Measurements from ENCODE around the gene RRP1B. TPM values are rescaled to one million over a fixed set of nuclear protein-coding genes. Genes with fewer than 3 reads are reported as not detected.
"Not testable (repeated sequence)": the region's sequence is repeated elsewhere in the genome, so short reads cannot be mapped to it uniquely, and the experiment has no call there.

The RRP1B gene
- polyA plus RNA-seq, 4 donors: 30.2 to 31.0 (median 30.5) TPM

DNA sequence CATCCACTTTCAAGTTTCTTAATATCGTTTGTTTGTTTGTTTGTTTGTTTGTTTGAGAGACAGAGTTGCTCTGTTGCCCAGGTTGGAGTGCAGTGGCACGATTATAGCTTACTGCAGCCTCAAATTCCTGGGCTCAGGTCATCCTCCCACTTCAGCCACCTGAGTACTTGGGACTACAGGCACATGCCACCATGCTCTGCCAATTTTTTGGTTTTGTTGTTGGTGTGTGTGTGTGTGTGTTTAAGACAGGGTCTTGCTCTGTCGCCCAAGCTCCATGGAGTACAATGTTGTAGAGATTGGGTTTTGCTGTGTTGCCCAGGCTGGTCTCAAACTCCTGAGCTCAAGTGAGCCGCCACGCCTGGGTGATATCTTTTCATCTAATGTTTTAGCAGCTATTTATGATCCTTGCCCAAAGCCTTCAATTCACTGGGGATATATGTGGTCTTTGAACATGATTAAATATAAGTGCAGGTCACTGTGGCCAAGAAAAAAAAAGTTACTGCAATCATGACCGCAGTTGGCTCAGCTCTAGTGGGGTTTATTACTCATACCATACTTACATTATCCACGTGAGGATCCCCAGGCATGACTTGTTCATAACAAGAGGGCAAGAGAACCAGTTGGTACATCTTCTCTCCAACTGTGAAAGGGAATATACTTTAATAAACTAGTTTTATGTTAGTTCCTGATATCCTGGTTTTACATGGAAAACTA, 8.0 kb downstream of the RRP1B start:
- DNase-seq (ENCODE audit: low read depth in 4 of 4, low spot score in 3 of 4): no peak

DNA sequence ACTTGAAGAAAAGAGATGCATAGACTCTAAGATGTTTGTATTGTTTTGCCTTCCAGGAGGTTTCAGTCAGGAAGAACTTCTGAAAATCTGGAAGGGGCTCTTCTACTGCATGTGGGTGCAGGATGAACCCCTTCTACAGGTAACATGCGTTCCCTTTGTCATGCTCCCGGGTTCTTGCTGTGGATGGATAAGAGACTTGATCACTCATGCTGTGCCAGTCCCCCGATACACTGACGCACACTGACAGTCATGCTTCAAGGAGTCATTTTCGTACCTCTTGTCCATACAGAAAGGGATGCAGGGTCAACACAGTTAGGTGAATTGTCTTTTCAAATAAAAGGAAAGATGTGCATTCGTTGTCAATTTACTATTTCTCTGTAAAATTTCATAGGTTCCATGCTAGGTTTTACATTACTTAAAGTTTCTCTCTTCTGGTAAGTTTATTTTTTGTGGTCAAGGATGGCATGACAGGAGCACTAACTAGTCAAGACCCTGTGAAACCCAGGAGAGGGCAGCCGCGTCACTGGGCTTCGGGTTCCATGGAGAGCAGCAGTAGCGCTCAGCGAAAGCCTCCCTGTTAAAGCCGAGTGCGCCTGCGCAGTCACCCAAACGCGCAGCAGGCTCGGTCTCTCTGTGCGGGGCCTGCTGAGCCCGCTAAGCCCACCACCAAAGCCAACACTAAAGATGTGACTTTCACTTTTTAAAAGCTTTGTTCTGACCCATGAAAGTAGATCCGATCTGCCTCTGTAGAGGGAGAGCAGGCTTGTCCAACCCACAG, 10.7 kb downstream of the RRP1B start:
- DNase-seq (ENCODE audit: low read depth in 4 of 4, low spot score in 3 of 4): no peak

DNA sequence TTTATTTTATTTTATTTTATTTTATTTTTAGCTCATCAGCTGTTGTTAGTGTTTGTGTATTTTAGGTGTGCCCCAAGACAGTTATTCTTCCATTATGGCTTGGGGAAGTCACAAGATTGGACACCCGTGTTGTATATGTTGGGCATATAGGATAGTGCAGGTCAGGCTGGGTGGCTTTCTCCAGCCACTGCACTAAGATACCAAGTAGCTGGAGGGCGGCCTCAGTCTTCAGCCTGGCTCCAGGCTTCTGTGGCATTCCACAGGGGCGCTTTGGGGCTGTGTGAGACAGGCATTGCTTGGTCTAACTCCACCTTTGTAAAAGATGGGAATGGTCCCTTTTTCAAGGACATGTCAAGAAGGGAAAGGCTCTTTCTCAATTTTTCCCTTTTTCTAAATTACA, 16.5 kb downstream of the RRP1B start:
- DNase-seq (ENCODE audit: low read depth in 4 of 4, low spot score in 3 of 4): no peak

- no peak for DNase-seq (ENCODE audit: low read depth in 4 of 4, low spot score in 3 of 4)
Observed at GRCh38 chr21:43676391-43676790, 17.0 kb downstream of the RRP1B start.

GRCh38 chr21:43679951-43680350, 20.6 kb downstream of the RRP1B start:
- DNase-seq (ENCODE audit: low read depth in 4 of 4, low spot score in 3 of 4): no peak

DNA sequence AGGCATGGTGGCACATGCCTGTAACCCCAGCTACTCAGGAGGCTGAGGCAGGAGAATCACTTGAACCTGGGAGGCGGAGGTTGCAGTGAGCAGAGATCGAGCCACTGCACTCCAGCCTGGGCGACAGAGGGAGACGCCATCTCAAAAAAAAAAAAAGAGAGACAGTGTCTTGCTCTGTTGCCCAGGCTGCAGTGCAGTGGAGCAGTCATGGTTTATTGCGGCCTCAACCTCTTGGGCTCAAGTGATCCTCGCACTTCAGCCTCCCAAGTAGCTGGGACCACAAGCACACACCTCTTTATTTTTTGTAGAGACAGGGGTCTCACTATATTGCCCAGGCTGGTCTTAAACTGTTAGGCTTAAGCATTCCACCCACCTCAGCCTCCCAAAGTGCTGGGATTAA, 21.1 kb downstream of the RRP1B start:
- not testable (repeated sequence) for DNase-seq (ENCODE audit: low read depth in 4 of 4, low spot score in 3 of 4)

- no peak for DNase-seq (ENCODE audit: low read depth in 4 of 4, low spot score in 3 of 4)
Observed at GRCh38 chr21:43681650-43682049, 22.3 kb downstream of the RRP1B start.

DNA sequence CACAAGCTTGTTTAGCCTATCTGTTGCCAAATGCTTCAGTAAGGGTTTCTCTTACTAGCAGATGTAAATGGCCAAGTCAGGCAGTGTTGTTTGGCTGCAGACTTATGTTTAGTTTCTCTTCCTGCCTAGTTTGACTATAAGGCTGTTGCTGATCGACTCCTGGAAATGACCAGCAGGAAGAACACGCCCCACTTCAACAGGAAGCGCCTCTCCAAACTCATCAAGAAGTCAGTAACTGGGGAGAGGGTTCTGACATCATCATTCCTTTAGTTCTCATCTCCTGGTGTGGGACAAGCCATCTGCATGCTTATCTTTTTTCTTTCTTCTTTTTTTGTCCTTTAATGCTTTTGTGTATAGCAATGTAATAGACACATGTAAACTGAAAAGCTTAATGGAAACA, 25.1 kb downstream of the RRP1B start:
- no peak for DNase-seq (ENCODE audit: low read depth in 4 of 4, low spot score in 3 of 4)

DNA sequence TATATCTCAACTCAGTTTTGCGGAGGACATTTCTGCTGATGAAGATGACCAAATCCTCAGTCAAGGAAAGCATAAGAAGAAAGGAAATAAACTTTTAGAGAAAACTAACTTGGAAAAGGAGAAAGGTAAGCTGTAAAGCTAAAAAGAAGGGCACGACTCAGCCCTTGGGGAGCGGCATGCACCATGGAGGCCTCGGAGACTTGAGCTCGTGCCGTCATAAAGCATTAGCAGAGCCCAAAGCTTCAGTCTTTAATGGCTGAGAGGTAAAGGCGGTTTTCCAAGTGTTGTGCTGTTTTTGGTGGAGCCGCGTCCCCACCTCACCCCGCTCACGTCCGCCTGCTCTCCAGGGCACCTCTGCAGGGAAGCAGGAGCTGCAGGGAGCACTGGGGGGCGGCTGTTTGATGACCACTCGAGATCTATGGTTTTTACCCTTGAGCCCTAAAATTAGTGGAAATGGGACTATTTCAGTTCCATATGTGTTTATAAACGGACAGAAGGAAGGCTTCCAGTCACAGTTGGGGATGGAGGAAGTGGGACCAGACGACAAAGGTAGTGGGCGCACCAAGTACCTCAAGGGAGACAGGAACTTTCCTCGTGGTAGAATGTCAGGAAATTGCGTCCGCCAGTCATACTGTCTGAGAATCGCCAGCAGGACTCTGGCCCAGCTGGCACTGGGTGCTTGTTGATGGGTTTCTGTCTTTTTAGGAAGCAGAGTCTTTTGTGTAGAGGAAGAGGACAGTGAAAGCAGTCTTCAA, 27.6 kb downstream of the RRP1B start:
- no peak for DNase-seq (ENCODE audit: low read depth in 4 of 4, low spot score in 3 of 4)

DNA sequence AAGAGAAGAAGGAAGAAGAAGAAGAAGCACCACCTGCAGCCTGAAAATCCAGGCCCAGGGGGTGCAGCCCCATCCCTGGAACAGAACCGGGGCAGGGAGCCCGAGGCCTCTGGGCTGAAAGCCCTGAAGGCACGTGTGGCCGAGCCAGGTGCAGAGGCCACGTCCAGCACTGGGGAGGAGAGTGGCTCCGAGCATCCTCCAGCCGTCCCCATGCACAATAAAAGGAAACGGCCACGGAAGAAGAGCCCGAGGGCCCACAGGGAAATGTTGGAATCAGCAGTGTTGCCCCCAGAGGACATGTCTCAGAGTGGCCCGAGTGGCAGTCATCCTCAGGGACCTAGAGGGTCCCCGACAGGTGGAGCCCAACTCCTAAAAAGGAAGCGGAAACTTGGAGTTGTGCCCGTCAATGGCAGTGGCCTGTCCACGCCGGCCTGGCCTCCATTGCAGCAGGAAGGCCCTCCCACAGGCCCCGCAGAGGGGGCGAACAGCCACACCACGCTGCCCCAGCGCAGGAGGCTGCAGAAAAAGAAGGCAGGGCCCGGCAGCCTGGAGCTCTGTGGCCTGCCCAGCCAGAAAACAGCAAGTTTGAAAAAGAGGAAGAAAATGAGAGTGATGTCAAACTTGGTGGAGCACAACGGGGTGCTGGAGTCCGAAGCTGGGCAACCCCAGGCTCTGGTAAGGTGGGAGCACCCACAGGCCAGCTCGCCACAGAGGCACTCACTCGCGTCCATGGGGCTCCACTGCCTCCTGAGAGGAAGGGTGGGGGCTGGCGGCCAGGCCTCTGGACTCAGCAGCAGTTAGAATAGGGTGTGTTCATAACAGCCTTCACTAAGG, 28.4 kb downstream of the RRP1B start:
- DNase-seq (ENCODE audit: low read depth in 4 of 4, low spot score in 3 of 4): no peak

DNA sequence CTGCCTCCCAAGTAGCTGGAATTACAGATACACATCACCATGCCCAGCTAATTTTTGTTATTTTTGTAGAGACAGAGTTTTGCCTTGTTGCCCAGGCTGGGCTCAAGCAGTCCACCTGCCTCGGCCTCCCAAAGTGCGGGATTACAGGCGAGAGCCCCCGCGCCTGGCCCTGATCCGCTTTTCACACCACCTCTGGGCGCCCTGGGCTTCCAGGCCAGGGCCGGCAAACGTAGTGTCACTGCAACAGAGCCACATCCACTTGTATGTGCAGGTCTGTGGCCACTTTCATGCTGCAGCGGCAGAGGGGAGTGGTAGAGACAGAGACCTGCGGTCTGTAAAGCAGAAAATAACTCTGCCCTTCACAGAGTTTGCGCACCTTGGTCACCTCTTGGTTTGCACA, 29.5 kb downstream of the RRP1B start:
- no peak for DNase-seq (ENCODE audit: low read depth in 4 of 4, low spot score in 3 of 4)

GRCh38 chr21:43689556-43690337, 30.4 kb downstream of the RRP1B start:
- no peak for DNase-seq (ENCODE audit: low read depth in 4 of 4, low spot score in 3 of 4)

- no peak for DNase-seq (ENCODE audit: low read depth in 4 of 4, low spot score in 3 of 4)
Observed at GRCh38 chr21:43690346-43690745, 31.0 kb downstream of the RRP1B start.

DNA sequence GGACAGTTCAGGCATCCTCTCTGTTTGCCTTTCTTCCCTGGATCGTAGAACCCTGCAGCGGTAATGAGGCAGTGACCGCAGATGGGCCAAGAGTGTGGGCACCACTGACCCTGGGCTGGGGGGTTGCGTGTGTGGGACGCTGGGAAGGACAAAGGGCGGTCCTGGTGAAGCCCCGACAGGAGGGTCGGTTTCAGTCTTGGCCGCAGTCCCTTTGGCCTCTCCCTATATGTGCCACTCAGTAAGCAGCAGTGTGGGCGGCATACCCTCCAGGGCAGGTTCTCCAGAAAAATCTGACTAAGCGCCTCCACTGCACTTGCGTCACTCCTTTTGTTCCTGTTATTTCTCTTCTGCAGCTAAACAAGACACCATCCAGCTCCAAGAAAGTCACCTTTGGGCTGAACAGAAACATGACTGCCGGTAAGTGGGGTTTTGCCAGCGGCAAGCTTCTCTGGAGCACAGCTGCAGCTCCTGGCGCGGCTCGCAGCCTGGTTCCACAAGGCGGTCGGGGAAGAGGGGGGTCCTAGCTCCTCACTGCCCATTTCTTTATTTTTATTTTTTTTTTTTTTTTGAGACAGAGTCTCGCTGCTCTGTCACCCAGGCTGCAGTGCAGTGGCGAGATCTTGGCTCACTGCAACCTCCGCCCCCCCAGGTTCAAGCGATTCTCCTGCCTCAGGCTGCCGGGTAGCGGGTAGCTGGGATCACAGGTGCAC, 31.9 kb downstream of the RRP1B start:
- no peak for DNase-seq (ENCODE audit: low read depth in 4 of 4, low spot score in 3 of 4)

GRCh38 chr21:43691801-43692200, 32.4 kb downstream of the RRP1B start:
- DNase-seq (ENCODE audit: low read depth in 4 of 4, low spot score in 3 of 4): no peak

DNA sequence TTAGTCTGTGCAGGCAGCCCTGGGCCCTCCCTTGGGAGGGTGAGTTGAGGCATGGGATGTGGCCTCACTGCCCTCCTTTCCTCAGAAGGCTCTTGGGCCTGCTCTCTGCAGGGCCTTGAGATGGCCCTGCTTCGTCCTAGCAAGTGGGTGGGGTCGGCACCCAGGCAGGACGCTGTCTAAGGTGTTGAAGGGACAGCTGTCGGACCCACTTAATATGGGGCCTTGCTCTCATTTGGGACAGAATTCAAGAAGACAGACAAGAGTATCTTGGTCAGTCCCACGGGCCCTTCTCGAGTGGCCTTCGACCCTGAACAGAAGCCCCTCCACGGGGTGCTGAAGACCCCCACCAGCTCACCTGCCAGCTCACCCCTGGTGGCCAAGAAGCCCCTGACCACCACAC, 33.6 kb downstream of the RRP1B start:
- DNase-seq (ENCODE audit: low read depth in 4 of 4, low spot score in 3 of 4): no peak

- DNase-seq (ENCODE audit: low read depth in 4 of 4, low spot score in 3 of 4): no peak
Observed at GRCh38 chr21:43693981-43694380, 34.6 kb downstream of the RRP1B start.

- DNase-seq (ENCODE audit: low read depth in 4 of 4, low spot score in 3 of 4): no peak
Observed at GRCh38 chr21:43694437-43695079, 35.2 kb downstream of the RRP1B start.

DNA sequence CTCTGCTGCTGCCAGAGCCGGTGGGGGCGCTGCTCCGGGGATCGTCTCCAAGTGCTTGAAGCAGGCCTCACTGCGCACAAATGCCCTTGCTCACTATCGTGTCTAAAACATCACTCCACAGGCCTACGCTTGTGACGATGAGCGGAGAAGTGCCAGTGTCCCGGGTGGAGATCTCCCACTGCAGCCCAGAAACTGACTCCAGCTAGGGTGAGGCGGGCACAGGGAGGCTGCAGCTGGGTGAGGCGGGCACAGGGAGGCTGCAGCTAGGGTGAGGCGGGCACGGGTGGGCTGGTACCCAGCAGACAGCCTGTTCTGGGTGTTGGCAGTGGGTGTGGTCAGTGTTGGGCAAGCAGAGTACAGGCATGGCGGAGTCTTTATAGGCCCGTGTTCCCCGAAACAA, 36.9 kb downstream of the RRP1B start:
- no peak for DNase-seq (ENCODE audit: low read depth in 4 of 4, low spot score in 3 of 4)
